B cell (primary cell): Measurements from ENCODE around the gene IGSF22. TPM values are rescaled to one million over a fixed set of nuclear protein-coding genes. Genes with fewer than 3 reads are reported as not detected.

ENCODE experiments used
- ATAC-seq: fragments of 200-7000 bp; cut with Tn5 transposase; one replicate; pipeline ENCODE4 v1.10.0; 2021; ENCODE audit warnings: low read depth, mild to moderate bottlenecking, moderate number of reproducible peaks, moderate library complexity
- CTCF ChIA-PET: fragments of 350-600 bp; sonication (Branson Sonifier 250); formaldehyde crosslinking; loops from one replicate; lab custom pipeline; 2021; ENCODE audit warnings: antibody characterized with exemption, inconsistent platforms; lab: Charles Lee
- POLR2A ChIA-PET: fragments of 350-600 bp; sonication (Branson Sonifier 250); formaldehyde crosslinking; loops from one replicate; lab custom pipeline; 2021; ENCODE audit warnings: antibody characterized with exemption; lab: Charles Lee
- DNase-seq: peaks from one replicate; pipeline ENCODE4 v3.0.0; 2013
- H2AFZ ChIP-seq: 2 replicates; pipeline ENCODE4 v1.6.1; 2012; ENCODE audit warnings: mild to moderate bottlenecking, low read depth, low read length; ENCODE audit not compliant: insufficient read depth, poor library complexity, severe bottlenecking
- H3K27ac ChIP-seq, 2 donors: 1 replicate in 1 of 2; 2 replicates in 1 of 2; pipeline ENCODE4 v1.5.1; 2012 to 2013; ENCODE audit warnings: low read length in 2 of 2, mild to moderate bottlenecking in 2 of 2, moderate library complexity in 1 of 2
- H3K27me3 ChIP-seq, 4 experiments: fragments of 200-600 bp in 1 of 4; sonication (generic) in 1 of 4; replicated peaks in 1 of 4; 1 replicate in 2 of 4; 2 replicates in 2 of 4; pipeline versions ENCODE4 v1.6.1 to v1.7.0; 2013 to 2016; ENCODE audit warnings: low read length in 3 of 4, mild to moderate bottlenecking in 2 of 4, mixed read lengths in 1 of 4, moderate library complexity in 1 of 4; ENCODE audit not compliant: insufficient read depth in 4 of 4, control insufficient read depth in 3 of 4; ENCODE audit errors: control extremely low read depth in 1 of 4
- H3K36me3 ChIP-seq, 2 experiments: replicated peaks in 1 of 2; 1 replicate in 1 of 2; 2 replicates in 1 of 2; pipeline versions ENCODE4 v1.6.1 to v1.7.1; 2013; ENCODE audit warnings: low read length in 1 of 2; ENCODE audit not compliant: insufficient read depth in 2 of 2, control insufficient read depth in 1 of 2; ENCODE audit errors: control extremely low read depth in 1 of 2, extremely low read depth in 1 of 2
- H3K4me1 ChIP-seq, 2 donors: fragments of 200-600 bp in 1 of 2; sonication (generic) in 1 of 2; 1 replicate in 1 of 2; 2 replicates in 1 of 2; pipeline versions ENCODE4 v1.5.1 to v1.6.1; 2013 to 2017; ENCODE audit warnings: low read length in 2 of 2; ENCODE audit not compliant: control insufficient read depth in 2 of 2, insufficient read depth in 2 of 2
- H3K4me2 ChIP-seq: replicated peaks from 2 replicates; pipeline ENCODE3; 2012; ENCODE audit warnings: mild to moderate bottlenecking, low read depth, low read length; ENCODE audit not compliant: poor library complexity, severe bottlenecking
- H3K4me3 ChIP-seq, 5 experiments: fragments of 200-600 bp in 1 of 5; sonication (generic) in 1 of 5; 1 replicate in 3 of 5; 2 replicates in 2 of 5; pipeline versions ENCODE4 v1.5.1 to v1.7.0; 2011 to 2016; ENCODE audit warnings: low read length in 4 of 5, mild to moderate bottlenecking in 4 of 5, low read depth in 2 of 5, control low read depth in 1 of 5, moderate library complexity in 1 of 5; ENCODE audit not compliant: insufficient read depth in 1 of 5; ENCODE audit errors: control extremely low read depth in 1 of 5, extremely low read depth in 1 of 5
- H3K79me2 ChIP-seq: fragments of 200-600 bp; sonication (generic); one replicate; pipeline ENCODE4 v1.6.0; 2016; ENCODE audit warnings: low read length; ENCODE audit not compliant: control insufficient read depth, insufficient read depth
- H3K9ac ChIP-seq: fragments of 200-600 bp; sonication (generic); 2 replicates; pipeline ENCODE4 v1.6.1; 2017; ENCODE audit warnings: mild to moderate bottlenecking, low read length, moderate library complexity
- H3K9me3 ChIP-seq, 3 donors: one replicate each; pipeline versions ENCODE4 v1.6.1 to v1.7.1; 2013; ENCODE audit warnings: low read length in 2 of 3; ENCODE audit not compliant: control insufficient read depth in 2 of 3, insufficient read depth in 1 of 3; ENCODE audit errors: control extremely low read depth in 1 of 3
- H4K20me1 ChIP-seq: 2 replicates; pipeline ENCODE4 v1.6.0; 2012; ENCODE audit warnings: mild to moderate bottlenecking, low read length; ENCODE audit not compliant: insufficient read depth, control insufficient read depth, poor library complexity, severe bottlenecking
- H3K27ac Mint-ChIP-seq: one replicate; pipeline ENCODE4 v1.8.0; 2021; ENCODE audit warnings: mixed read lengths
- H3K27me3 Mint-ChIP-seq: one replicate; pipeline ENCODE4 v1.8.0; 2021; ENCODE audit warnings: mixed read lengths
- H3K4me1 Mint-ChIP-seq: one replicate; pipeline ENCODE4 v1.8.0; 2021; ENCODE audit warnings: mixed read lengths
- H3K4me3 Mint-ChIP-seq: one replicate; pipeline ENCODE4 v1.8.0; 2021; ENCODE audit warnings: mixed read lengths
- H3K9me3 Mint-ChIP-seq: one replicate; pipeline ENCODE4 v1.8.0; 2022; ENCODE audit warnings: mixed read lengths; ENCODE audit not compliant: insufficient read depth
- EZH2 ChIP-seq: IDR thresholded peaks from 2 replicates; pipeline ENCODE4 v1.6.1; 2012; ENCODE audit warnings: borderline replicate concordance, low read depth, mild to moderate bottlenecking, moderate library complexity, low read length; ENCODE audit not compliant: insufficient read depth, poor library complexity, severe bottlenecking
- WGBS: methylation state at CpG from one replicate; pipeline ENCODE4 v1.1.5; 2013; ENCODE audit warnings: missing lambda C conversion rate; ENCODE audit not compliant: insufficient coverage; 5-methylcytosine and 5-hydroxymethylcytosine counted together
- intact Hi-C: fragments of 100-400 bp; cut with micrococcal nuclease; formaldehyde crosslinking; loops from one replicate; pipeline ENCODE4 v1.10.0; 2022
- polyA plus RNA-seq: library from polyadenylated mRNA; depleted of rRNA; stranded (reverse); fragments of >200 nt; gene quantifications from 2 replicates; pipeline ENCODE4 v1.2.3, GENCODE V29; 2012
- total RNA-seq, 2 donors: library from RNA; stranded (reverse); fragments of 120-200 nt in 1 of 2; gene quantifications; 1 replicate in 1 of 2; 2 replicates in 1 of 2; pipeline versions ENCODE4 v1.2.3 to v1.2.4, GENCODE V29; 2013 to 2022
- TF ChIP-seq, protein P1 (sequence below): fragments of 200-600 bp; IDR thresholded peaks from one replicate; pipeline ENCODE4 v1.8.0; 2022; ENCODE audit warnings: antibody characterized with exemption, mild to moderate bottlenecking

The IGSF22 gene
- total and polyA plus RNA-seq, 2 donors (not counting 1 experiment from before 2014, with no cell fraction given): 0.91 to 2.6 TPM

DNA sequence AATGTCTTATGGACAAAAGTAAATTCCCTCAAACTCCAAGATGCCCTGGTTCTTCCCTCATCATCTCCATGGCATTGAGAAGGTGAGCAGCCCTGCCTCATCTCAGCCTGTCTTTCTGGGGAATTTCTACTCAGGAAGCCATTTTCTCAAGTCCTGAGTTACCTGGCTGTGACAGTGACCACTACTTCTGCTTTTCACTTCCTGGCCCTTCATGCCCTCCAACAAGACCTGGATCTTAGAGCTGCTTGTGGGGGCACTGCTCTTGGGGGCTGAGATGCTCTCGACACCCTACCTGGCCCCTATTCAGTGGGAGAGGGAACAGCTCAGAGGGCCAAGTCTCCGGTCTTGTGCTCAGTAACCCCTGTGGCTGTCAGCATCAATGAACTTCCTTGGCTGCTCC is 5.5 kb upstream of the IGSF22 start:
- H3K27me3 Mint-ChIP-seq: peaks cover 9% of the 10 kb centered on the region
- no peak for ATAC-seq
- DNase-seq: peak; percentile 54
- 80% methylated on average over 2 of the region's 2 CpGs for WGBS
- Histone ChIP-seq H3K27ac (peak overlapping the region in 1 of 2 donors; percentile 21), H4K20me1 (no peaks in the 10 kb centered on the region), H3K9me3 (no peaks in the 10 kb centered on the region), H3K9ac (no peak overlapping the region), H3K36me3 (no peaks in the 10 kb centered on the region), H3K4me2 (peak overlapping the region; percentile 48), H3K27me3 (peaks cover 0 to 3% (median 0%) of the 10 kb centered on the region in 4 experiments), H3K4me1 (peaks cover 12 to 17% of the 10 kb centered on the region in 2 donors), H3K4me3 (no peak overlapping the region), H2AFZ (peak overlapping the region; percentile 46), H3K79me2 (no peaks in the 10 kb centered on the region)
- H3K27ac Mint-ChIP-seq: no peak overlapping the region
- intact Hi-C loops: loop anchor here (5.0 kb wide), 1 partner anchor 489 kb away; no protein-coding TSS in a partner anchor
- CTCF ChIA-PET: interaction anchor here (0.7 to 7.8 kb wide), 26 partner anchors 9 to 847 kb away, joined by 3 to 92 read pairs (median 4); partner anchors contain the start of genes SAAL1 and TMEM86A
- H3K4me3 Mint-ChIP-seq: no peak overlapping the region
- H3K9me3 Mint-ChIP-seq: no peaks in the 10 kb centered on the region
- peaks cover 15% of the 10 kb centered on the region for H3K4me1 Mint-ChIP-seq
- no peak for TF ChIP-seq EZH2
- TF ChIP-seq, protein P1, sequence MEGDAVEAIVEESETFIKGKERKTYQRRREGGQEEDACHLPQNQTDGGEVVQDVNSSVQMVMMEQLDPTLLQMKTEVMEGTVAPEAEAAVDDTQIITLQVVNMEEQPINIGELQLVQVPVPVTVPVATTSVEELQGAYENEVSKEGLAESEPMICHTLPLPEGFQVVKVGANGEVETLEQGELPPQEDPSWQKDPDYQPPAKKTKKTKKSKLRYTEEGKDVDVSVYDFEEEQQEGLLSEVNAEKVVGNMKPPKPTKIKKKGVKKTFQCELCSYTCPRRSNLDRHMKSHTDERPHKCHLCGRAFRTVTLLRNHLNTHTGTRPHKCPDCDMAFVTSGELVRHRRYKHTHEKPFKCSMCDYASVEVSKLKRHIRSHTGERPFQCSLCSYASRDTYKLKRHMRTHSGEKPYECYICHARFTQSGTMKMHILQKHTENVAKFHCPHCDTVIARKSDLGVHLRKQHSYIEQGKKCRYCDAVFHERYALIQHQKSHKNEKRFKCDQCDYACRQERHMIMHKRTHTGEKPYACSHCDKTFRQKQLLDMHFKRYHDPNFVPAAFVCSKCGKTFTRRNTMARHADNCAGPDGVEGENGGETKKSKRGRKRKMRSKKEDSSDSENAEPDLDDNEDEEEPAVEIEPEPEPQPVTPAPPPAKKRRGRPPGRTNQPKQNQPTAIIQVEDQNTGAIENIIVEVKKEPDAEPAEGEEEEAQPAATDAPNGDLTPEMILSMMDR: no peak
- POLR2A ChIA-PET: no interaction called here

DNA sequence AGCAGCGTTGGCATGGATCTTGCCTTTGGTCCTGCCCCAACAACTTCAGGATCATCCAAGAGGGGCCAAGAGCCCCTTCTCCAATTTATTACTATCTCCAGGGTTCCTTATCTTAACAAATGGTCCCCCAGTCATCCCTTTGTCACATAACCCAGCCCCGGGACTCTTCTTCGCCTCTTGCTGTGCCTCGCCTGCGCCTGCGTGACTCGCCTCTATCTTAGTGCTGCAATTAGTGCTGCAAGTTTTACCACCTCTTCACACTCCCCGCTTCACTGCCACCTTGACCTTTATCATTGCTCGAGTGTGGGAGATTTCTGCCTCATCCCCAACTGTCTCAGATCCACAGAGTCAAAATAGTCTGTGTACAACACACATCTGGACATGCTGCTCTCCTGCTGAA is 4.0 kb upstream of the IGSF22 start:
- H3K27ac Mint-ChIP-seq: no peak overlapping the region

More for the DNA sequence above, 4.0 kb upstream of the IGSF22 start:
- CTCF ChIA-PET: interaction anchor here (1.1 to 7.8 kb wide), 5 partner anchors 8 to 617 kb away, joined by 3 to 92 read pairs (median 18); no protein-coding TSS in a partner anchor
- Mint-ChIP-seq H3K9me3 (no peaks in the 10 kb centered on the region), H3K27me3 (peaks cover 2% of the 10 kb centered on the region), H3K4me3 (no peak overlapping the region), H3K4me1 (peaks cover 15% of the 10 kb centered on the region)
- intact Hi-C loops: loop anchor here (5.0 kb wide), 1 partner anchor 488 kb away; no protein-coding TSS in a partner anchor
- POLR2A ChIA-PET: no interaction called here
- peaks cover 12 to 17% of the 10 kb centered on the region in 2 donors for H3K4me1 ChIP-seq
- ATAC-seq (no peak), DNase-seq (no peak)
- no peaks in the 10 kb centered on the region for H4K20me1 ChIP-seq
- no peak overlapping the region for H3K27ac ChIP-seq
- H3K4me2 ChIP-seq: no peak overlapping the region
- no peak overlapping the region for H3K9ac ChIP-seq
- TF ChIP-seq, protein P1: no peak
- TF ChIP-seq EZH2: no peak
- H3K36me3 ChIP-seq: no peaks in the 10 kb centered on the region
- no peaks in the 10 kb centered on the region for H3K79me2 ChIP-seq
- H2AFZ ChIP-seq: no peak overlapping the region
- H3K27me3 ChIP-seq: peaks cover 0 to 3% (median 0%) of the 10 kb centered on the region in 4 experiments
- H3K4me3 ChIP-seq: no peak overlapping the region
- no peaks in the 10 kb centered on the region for H3K9me3 ChIP-seq
- WGBS: 93% methylated on average over 9 of the region's 9 CpGs
